H9 (cell line): ENCODE data around the gene TRIM22. TPM values are rescaled to one million over a fixed set of nuclear protein-coding genes. Genes with fewer than 3 reads are reported as not detected.

Source experiments
- DNase-seq: peaks from one replicate; pipeline ENCODE4 v3.0.0-alpha.2; 2017
- H2AFZ ChIP-seq: one replicate; pipeline ENCODE4 v1.6.1; 2013; ENCODE audit warnings: mild to moderate bottlenecking, low read length, control low read depth, moderate library complexity
- H2AK5ac ChIP-seq: 2 replicates; pipeline ENCODE4 v1.6.1; 2013; ENCODE audit warnings: low read length, control low read depth, mixed read lengths; ENCODE audit not compliant: insufficient read length
- H2BK120ac ChIP-seq: one replicate; pipeline ENCODE4 v1.6.1; 2013; ENCODE audit warnings: low read depth, mild to moderate bottlenecking, low read length, control low read depth, inconsistent platforms; ENCODE audit not compliant: poor library complexity, severe bottlenecking
- H2BK12ac ChIP-seq: 2 replicates; pipeline ENCODE4 v1.6.1; 2013; ENCODE audit warnings: low read length, control low read depth, mixed read lengths, low read depth; ENCODE audit not compliant: insufficient read length
- H2BK15ac ChIP-seq: 2 replicates; pipeline ENCODE4 v1.6.1; 2013; ENCODE audit warnings: low read depth, low read length, control low read depth
- H2BK20ac ChIP-seq: one replicate; pipeline ENCODE4 v1.6.1; 2013; ENCODE audit warnings: low read depth, mild to moderate bottlenecking, low read length, control low read depth, inconsistent platforms; ENCODE audit not compliant: poor library complexity, severe bottlenecking
- H2BK5ac ChIP-seq: 2 replicates; pipeline ENCODE4 v1.6.1; 2013; ENCODE audit warnings: low read length, control low read depth, mixed read lengths; ENCODE audit not compliant: insufficient read length
- H3K14ac ChIP-seq: 2 replicates; pipeline ENCODE4 v1.6.1; 2013; ENCODE audit warnings: low read length, control low read depth; ENCODE audit not compliant: insufficient read depth
- H3K18ac ChIP-seq: 2 replicates; pipeline ENCODE4 v1.6.1; 2013; ENCODE audit warnings: low read depth, mild to moderate bottlenecking, mixed read lengths, low read length, control low read depth; ENCODE audit not compliant: insufficient read length
- H3K23ac ChIP-seq: 2 replicates; pipeline ENCODE4 v1.6.1; 2013; ENCODE audit warnings: low read length, control low read depth, mixed read lengths, low read depth; ENCODE audit not compliant: insufficient read length
- H3K23me2 ChIP-seq: 2 replicates; pipeline ENCODE4 v1.6.1; 2013; ENCODE audit warnings: low read depth, mild to moderate bottlenecking, mixed read lengths, low read length, control low read depth; ENCODE audit not compliant: insufficient read length, poor library complexity, severe bottlenecking
- H3K27ac ChIP-seq: 2 replicates; pipeline ENCODE4 v1.5.1; 2013; ENCODE audit warnings: low read length, control low read depth, mixed read lengths, low read depth; ENCODE audit not compliant: insufficient read length
- H3K27me3 ChIP-seq: 2 replicates; pipeline ENCODE4 v1.6.1; 2013; ENCODE audit warnings: low read length, control low read depth, inconsistent platforms; ENCODE audit not compliant: insufficient read depth
- H3K4ac ChIP-seq: 2 replicates; pipeline ENCODE4 v1.6.1; 2013; ENCODE audit warnings: low read depth, mild to moderate bottlenecking, control low read depth, inconsistent platforms, low read length, moderate library complexity
- H3K4me1 ChIP-seq: 2 replicates; pipeline ENCODE4 v1.6.1; 2013; ENCODE audit warnings: low read length, control low read depth, inconsistent platforms; ENCODE audit not compliant: insufficient read depth
- H3K4me2 ChIP-seq: 2 replicates; pipeline ENCODE4 v1.6.1; 2013; ENCODE audit warnings: low read length, control low read depth, mixed read lengths; ENCODE audit not compliant: insufficient read length, insufficient read depth
- H3K56ac ChIP-seq: 2 replicates; pipeline ENCODE4 v1.6.1; 2013; ENCODE audit warnings: low read depth, mild to moderate bottlenecking, mixed read lengths, low read length, control low read depth; ENCODE audit not compliant: insufficient read length
- H3K79me1 ChIP-seq: 2 replicates; pipeline ENCODE4 v1.6.1; 2013; ENCODE audit warnings: low read depth, mild to moderate bottlenecking, moderate library complexity, low read length, control low read depth, inconsistent platforms; ENCODE audit not compliant: insufficient read depth, poor library complexity, severe bottlenecking
- H3K79me2 ChIP-seq: 2 replicates; pipeline ENCODE4 v1.6.1; 2013; ENCODE audit warnings: low read length, control low read depth, inconsistent platforms; ENCODE audit not compliant: insufficient read depth
- H3K9ac ChIP-seq: 2 replicates; pipeline ENCODE4 v1.6.1; 2013; ENCODE audit warnings: low read length, control low read depth, mixed read lengths; ENCODE audit not compliant: insufficient read length; ENCODE audit errors: extremely low read depth
- H3K9me3 ChIP-seq: one replicate; pipeline ENCODE4 v1.6.1; 2013; ENCODE audit warnings: low read depth, low read length, inconsistent platforms; ENCODE audit not compliant: control insufficient read depth
- H3T11ph ChIP-seq: one replicate; pipeline ENCODE4 v1.6.1; 2013; ENCODE audit warnings: mild to moderate bottlenecking, low read length, control low read depth, inconsistent platforms
- H4K20me1 ChIP-seq: one replicate; pipeline ENCODE4 v1.6.1; 2013; ENCODE audit not compliant: control insufficient read depth, insufficient read length, insufficient read depth
- H4K5ac ChIP-seq: 2 replicates; pipeline ENCODE4 v1.6.1; 2013; ENCODE audit warnings: low read depth, mild to moderate bottlenecking, mixed read lengths, low read length, control low read depth; ENCODE audit not compliant: insufficient read length
- H4K8ac ChIP-seq: replicated peaks from 2 replicates; pipeline ENCODE4 v1.6.1; 2013; ENCODE audit warnings: low read length, control low read depth, mixed read lengths, low read depth; ENCODE audit not compliant: insufficient read length
- H4K91ac ChIP-seq: 2 replicates; pipeline ENCODE4 v1.6.1; 2013; ENCODE audit warnings: low read depth, mild to moderate bottlenecking, moderate library complexity, mixed read lengths, low read length, control low read depth; ENCODE audit not compliant: insufficient read length
- H3K27ac Mint-ChIP-seq, 3 experiments: 2 replicates in 2 of 3; 3 replicates in 1 of 3; pipeline ENCODE4 v1.8.0; 2020 to 2021; ENCODE audit warnings: mixed read lengths in 3 of 3, mild to moderate bottlenecking in 1 of 3, moderate library complexity in 1 of 3
- H3K27me3 Mint-ChIP-seq: 2 replicates; pipeline ENCODE4 v1.8.0; 2021; ENCODE audit warnings: low read depth, mild to moderate bottlenecking, moderate library complexity, mixed read lengths
- H3K36me3 Mint-ChIP-seq, 3 experiments: 2 replicates in 2 of 3; 3 replicates in 1 of 3; pipeline ENCODE4 v1.8.0; 2020 to 2021; ENCODE audit warnings: low read depth in 3 of 3, mixed read lengths in 3 of 3; ENCODE audit not compliant: insufficient read depth in 1 of 3
- H3K4me1 Mint-ChIP-seq, 2 experiments: 2 replicates each; pipeline ENCODE4 v1.8.0; 2020; ENCODE audit warnings: mixed read lengths in 2 of 2
- H3K4me3 Mint-ChIP-seq, 2 experiments: 2 replicates in 1 of 2; 3 replicates in 1 of 2; pipeline ENCODE4 v1.8.0; 2020 to 2021; ENCODE audit warnings: mild to moderate bottlenecking in 2 of 2, mixed read lengths in 2 of 2, moderate library complexity in 1 of 2
- H3K9me3 Mint-ChIP-seq, 2 experiments: 2 replicates in 1 of 2; 3 replicates in 1 of 2; pipeline ENCODE4 v1.8.0; 2020; ENCODE audit warnings: mild to moderate bottlenecking in 2 of 2, mixed read lengths in 2 of 2, moderate library complexity in 1 of 2
- WGBS: extraction: QIAGEN DNeasy Blood & Tissue Kit; methylation state at CpG from one replicate; pipeline ENCODE4 v1.1.7; 2013; ENCODE audit warnings: missing lambda C conversion rate, low lambda C conversion rate, mixed read lengths; ENCODE audit not compliant: insufficient read length; ENCODE audit errors: extremely low coverage; 5-methylcytosine and 5-hydroxymethylcytosine counted together
- total RNA-seq: library from RNA; stranded (reverse); gene quantifications from 2 replicates; pipeline ENCODE4 v1.2.1, GENCODE V29; 2021
- TF ChIP-seq, protein P1 (sequence below): fragments of 200-600 bp; sonication (generic); conservative IDR thresholded peaks from 3 replicates; pipeline ENCODE4 v1.8.0; 2021; ENCODE audit warnings: antibody characterized with exemption, mild to moderate bottlenecking

TRIM22 gene
- total RNA-seq, 1 experiment from 2014 or later = 78.6 TPM

GRCh38 chr11:5663511-5663910 lies 26.1 kb upstream of the TRIM22 start:
- Histone ChIP-seq H3K4me2 (no peak overlapping the region), H4K91ac (no peak overlapping the region), H2BK15ac (no peak overlapping the region), H2BK5ac (no peak overlapping the region), H3K27me3 (no peaks in the 10 kb centered on the region), H3T11ph (no peak overlapping the region), H3K9ac (no peak overlapping the region), H3K14ac (no peak overlapping the region), H2AFZ (no peak overlapping the region), H2BK12ac (no peak overlapping the region), H3K23me2 (no peaks in the 10 kb centered on the region), H2AK5ac (no peak overlapping the region), H3K79me2 (no peaks in the 10 kb centered on the region), H3K56ac (no peak overlapping the region), H4K5ac (no peak overlapping the region), H3K4me1 (no peaks in the 10 kb centered on the region), H3K18ac (no peak overlapping the region), H3K4ac (no peak overlapping the region), H3K9me3 (no peaks in the 10 kb centered on the region), H4K20me1 (no peaks in the 10 kb centered on the region), H3K23ac (no peak overlapping the region), H4K8ac (no peak overlapping the region), H3K79me1 (no peaks in the 10 kb centered on the region), H2BK20ac (no peak overlapping the region), H3K27ac (no peak overlapping the region), H2BK120ac (no peak overlapping the region)
- Mint-ChIP-seq H3K9me3 (no peaks in the 10 kb centered on the region), H3K27me3 (no peaks in the 10 kb centered on the region), H3K36me3 (peaks cover 0 to 26% (median under 1%) of the 10 kb centered on the region in 3 experiments; a peak in 4 of 7 replicates), H3K4me3 (no peak overlapping the region), H3K27ac (no peak overlapping the region), H3K4me1 (no peaks in the 10 kb centered on the region)
- TF ChIP-seq, protein P1, sequence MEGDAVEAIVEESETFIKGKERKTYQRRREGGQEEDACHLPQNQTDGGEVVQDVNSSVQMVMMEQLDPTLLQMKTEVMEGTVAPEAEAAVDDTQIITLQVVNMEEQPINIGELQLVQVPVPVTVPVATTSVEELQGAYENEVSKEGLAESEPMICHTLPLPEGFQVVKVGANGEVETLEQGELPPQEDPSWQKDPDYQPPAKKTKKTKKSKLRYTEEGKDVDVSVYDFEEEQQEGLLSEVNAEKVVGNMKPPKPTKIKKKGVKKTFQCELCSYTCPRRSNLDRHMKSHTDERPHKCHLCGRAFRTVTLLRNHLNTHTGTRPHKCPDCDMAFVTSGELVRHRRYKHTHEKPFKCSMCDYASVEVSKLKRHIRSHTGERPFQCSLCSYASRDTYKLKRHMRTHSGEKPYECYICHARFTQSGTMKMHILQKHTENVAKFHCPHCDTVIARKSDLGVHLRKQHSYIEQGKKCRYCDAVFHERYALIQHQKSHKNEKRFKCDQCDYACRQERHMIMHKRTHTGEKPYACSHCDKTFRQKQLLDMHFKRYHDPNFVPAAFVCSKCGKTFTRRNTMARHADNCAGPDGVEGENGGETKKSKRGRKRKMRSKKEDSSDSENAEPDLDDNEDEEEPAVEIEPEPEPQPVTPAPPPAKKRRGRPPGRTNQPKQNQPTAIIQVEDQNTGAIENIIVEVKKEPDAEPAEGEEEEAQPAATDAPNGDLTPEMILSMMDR = no peak
- no peak for DNase-seq
- WGBS = no CpG with 5 or more reads among the region's 2 CpGs
